IMR-90 (cell line): Measurements from ENCODE around the gene TMEM63C. TPM values are rescaled to one million over a fixed set of nuclear protein-coding genes. Genes with fewer than 3 reads are reported as not detected.

Source experiments
- ATAC-seq: fragments of 200-7000 bp; cut with Tn5 transposase; 2 replicates; pipeline ENCODE4 v1.9.1; 2020; ENCODE audit warnings: low read depth, mild to moderate bottlenecking, moderate library complexity
- BruUV-seq: library from RNA; stranded (reverse); fragments of 400-500 nt; replicated peaks from 2 replicates; lab custom pipeline; 2021; lab: Mats Ljungman, UMichigan
- CTCF ChIA-PET: fragments of 300-600 bp; formaldehyde crosslinking; extraction: SDS; loops from one replicate; lab custom pipeline; 2021; ENCODE audit warnings: antibody characterized with exemption; lab: Yijun Ruan, JAX
- POLR2A ChIA-PET: fragments of 300-600 bp; sonication (Branson Sonifier 250); formaldehyde crosslinking; loops from one replicate; lab custom pipeline; 2022; ENCODE audit warnings: antibody characterized with exemption; ENCODE audit not compliant: unreplicated experiment; lab: Charles Lee
- DNase-seq: peaks from one replicate; pipeline ENCODE4 v3.0.0; 2013
- H2AFZ ChIP-seq: replicated peaks from 2 replicates; pipeline ENCODE3; 2013; ENCODE audit warnings: low read length, mild to moderate bottlenecking; ENCODE audit not compliant: poor library complexity
- H2AK5ac ChIP-seq: 2 replicates; pipeline ENCODE4 v1.6.1; 2013; ENCODE audit warnings: low read depth, low read length, inconsistent platforms
- H2AK9ac ChIP-seq: replicated peaks from 2 replicates; pipeline ENCODE3; 2013; ENCODE audit warnings: mild to moderate bottlenecking, low read depth, low read length, moderate library complexity; ENCODE audit not compliant: poor library complexity
- H2BK120ac ChIP-seq: 2 replicates; pipeline ENCODE4 v1.6.1; 2013; ENCODE audit warnings: low read depth, low read length, inconsistent platforms
- H2BK15ac ChIP-seq: 3 replicates; pipeline ENCODE4 v1.6.1; 2013; ENCODE audit warnings: low read depth, low read length, inconsistent platforms
- H2BK20ac ChIP-seq: 2 replicates; pipeline ENCODE4 v1.6.1; 2013; ENCODE audit warnings: low read depth, mild to moderate bottlenecking, inconsistent platforms, low read length, moderate library complexity
- H2BK5ac ChIP-seq: 2 replicates; pipeline ENCODE4 v1.6.1; 2013; ENCODE audit warnings: mild to moderate bottlenecking, low read depth, low read length, inconsistent platforms; ENCODE audit not compliant: poor library complexity, severe bottlenecking
- H3K14ac ChIP-seq: replicated peaks from 2 replicates; pipeline ENCODE4 v1.6.1; 2013; ENCODE audit warnings: low read depth, low read length, inconsistent platforms
- H3K18ac ChIP-seq: 2 replicates; pipeline ENCODE4 v1.6.1; 2013; ENCODE audit warnings: low read depth, low read length, control low read depth
- H3K23ac ChIP-seq: 2 replicates; pipeline ENCODE4 v1.6.1; 2013; ENCODE audit warnings: low read depth, low read length, inconsistent platforms
- H3K27ac ChIP-seq: 2 replicates; pipeline ENCODE4 v1.5.1; 2013; ENCODE audit warnings: mild to moderate bottlenecking, control low read depth, low read length; ENCODE audit not compliant: insufficient read depth
- H3K27me3 ChIP-seq: 2 replicates; pipeline ENCODE4 v1.6.1; 2013; ENCODE audit warnings: low read length; ENCODE audit not compliant: control insufficient read depth, insufficient read depth
- H3K36me3 ChIP-seq: 2 replicates; pipeline ENCODE4 v1.6.1; 2013; ENCODE audit warnings: low read length, mixed read lengths; ENCODE audit not compliant: control insufficient read depth, insufficient read depth
- H3K4ac ChIP-seq: 2 replicates; pipeline ENCODE4 v1.6.1; 2013; ENCODE audit warnings: low read depth, low read length, inconsistent platforms
- H3K4me1 ChIP-seq: 2 replicates; pipeline ENCODE4 v1.6.1; 2013; ENCODE audit warnings: low read length, mixed read lengths; ENCODE audit not compliant: control insufficient read depth, insufficient read depth
- H3K4me2 ChIP-seq: 2 replicates; pipeline ENCODE4 v1.6.1; 2013; ENCODE audit warnings: low read depth, mild to moderate bottlenecking, control low read depth, low read length, moderate library complexity
- H3K4me3 ChIP-seq: 2 replicates; pipeline ENCODE4 v1.5.1; 2013; ENCODE audit warnings: low read depth, mild to moderate bottlenecking, control low read depth, low read length, moderate library complexity; ENCODE audit not compliant: insufficient read depth
- H3K56ac ChIP-seq: 2 replicates; pipeline ENCODE4 v1.6.1; 2013; ENCODE audit warnings: low read length, inconsistent platforms; ENCODE audit not compliant: insufficient read depth; ENCODE audit errors: extremely low read depth
- H3K79me1 ChIP-seq, 2 experiments: 2 replicates each; pipeline ENCODE4 v1.6.1; 2013; ENCODE audit warnings: low read length in 2 of 2, inconsistent platforms in 1 of 2, low read depth in 1 of 2
- H3K9ac ChIP-seq: 2 replicates; pipeline ENCODE4 v1.6.1; 2013; ENCODE audit warnings: low read depth, low read length, control low read depth
- H3K9me1 ChIP-seq: 2 replicates; pipeline ENCODE4 v1.6.1; 2013; ENCODE audit warnings: low read length, inconsistent platforms; ENCODE audit not compliant: insufficient read depth
- H3K9me3 ChIP-seq: 2 replicates; pipeline ENCODE4 v1.6.1; 2013; ENCODE audit warnings: low read length; ENCODE audit not compliant: control insufficient read depth, insufficient read depth
- H4K20me1 ChIP-seq: 2 replicates; pipeline ENCODE4 v1.6.1; 2013; ENCODE audit warnings: low read length, inconsistent platforms; ENCODE audit not compliant: insufficient read depth
- H4K5ac ChIP-seq: 2 replicates; pipeline ENCODE4 v1.6.1; 2013; ENCODE audit warnings: mild to moderate bottlenecking, low read depth, low read length, control low read depth
- H4K8ac ChIP-seq, 2 experiments: 2 replicates each; pipeline ENCODE4 v1.6.1; 2013; ENCODE audit warnings: low read depth in 2 of 2, low read length in 2 of 2, control low read depth in 1 of 2, inconsistent platforms in 1 of 2
- H4K91ac ChIP-seq: 2 replicates; pipeline ENCODE4 v1.6.1; 2013; ENCODE audit warnings: low read depth, low read length, inconsistent platforms; ENCODE audit not compliant: insufficient read depth
- BHLHE40 ChIP-seq: fragments of 150-350 bp; IDR thresholded peaks from 2 replicates; pipeline ENCODE4 v1.6.1; 2016; ENCODE audit warnings: mild to moderate bottlenecking, low read depth, low read length
- CEBPB ChIP-seq: IDR thresholded peaks from 2 replicates; pipeline ENCODE4 v1.6.1; 2012; ENCODE audit warnings: low read depth, low read length, improper control_type of control experiment
- CHD1 ChIP-seq: IDR thresholded peaks from 2 replicates; pipeline ENCODE4 v1.6.1; 2012; ENCODE audit warnings: low read depth, low read length, improper control_type of control experiment
- MAFK ChIP-seq: IDR thresholded peaks from 2 replicates; pipeline ENCODE4 v1.6.1; 2012; ENCODE audit warnings: low read depth, low read length, improper control_type of control experiment
- MAZ ChIP-seq: IDR thresholded peaks from 2 replicates; pipeline ENCODE4 v1.6.1; 2012; ENCODE audit warnings: low read depth, mild to moderate bottlenecking, low read length, improper control_type of control experiment, moderate library complexity, borderline replicate concordance
- MXI1 ChIP-seq: IDR thresholded peaks from 2 replicates; pipeline ENCODE4 v1.6.1; 2012; ENCODE audit warnings: low read depth, mild to moderate bottlenecking, low read length, moderate library complexity, borderline replicate concordance
- NFE2L2 ChIP-seq: fragments of 150-350 bp; IDR thresholded peaks from 2 replicates; pipeline ENCODE4 v1.6.1; 2016; ENCODE audit warnings: low read depth, mild to moderate bottlenecking, low read length
- POLR2A ChIP-seq: IDR thresholded peaks from 2 replicates; pipeline ENCODE4 v1.6.1; 2012; ENCODE audit warnings: mild to moderate bottlenecking, low read depth, low read length
- RAD21 ChIP-seq: IDR thresholded peaks from 2 replicates; pipeline ENCODE4 v1.6.1; 2012; ENCODE audit warnings: low read length, improper control_type of control experiment
- RCOR1 ChIP-seq: IDR thresholded peaks from 2 replicates; pipeline ENCODE4 v1.6.1; 2012; ENCODE audit warnings: mild to moderate bottlenecking, low read length, improper control_type of control experiment; ENCODE audit not compliant: insufficient replicate concordance
- RFX5 ChIP-seq: IDR thresholded peaks from 2 replicates; pipeline ENCODE4 v1.8.0; 2012; ENCODE audit warnings: low read depth, mild to moderate bottlenecking, low read length, moderate library complexity
- SMC3 ChIP-seq: fragments of 150-350 bp; IDR thresholded peaks from 2 replicates; pipeline ENCODE4 v1.6.1; 2016; ENCODE audit warnings: low read depth, mild to moderate bottlenecking, antibody characterized with exemption, low read length, moderate library complexity
- WGBS, 2 experiments: methylation state at CpG; one replicate each; pipeline versions ENCODE4 v1.1.5 to v1.1.7; 2013; ENCODE audit warnings: missing lambda C conversion rate in 2 of 2; ENCODE audit not compliant: insufficient read length in 1 of 2; ENCODE audit errors: extremely low coverage in 2 of 2; 5-methylcytosine and 5-hydroxymethylcytosine counted together
- dilution Hi-C: fragments of 300-500 bp; cut with HindIII; formaldehyde crosslinking; loops from one replicate; pipeline ENCODE4 v1.14.3; 2018; ENCODE audit warnings: low sequenced_read_pairs; ENCODE audit not compliant: unreplicated experiment
- in situ Hi-C: fragments of 300-500 bp; cut with MboI; formaldehyde crosslinking; loops from 3 replicates; pipeline ENCODE4 v1.14.3; 2019; ENCODE audit warnings: low sequenced_read_pairs, inconsistent platforms, mixed read lengths
- intact Hi-C: fragments of 100-400 bp; cut with micrococcal nuclease; formaldehyde crosslinking; loops from 2 replicates; pipeline ENCODE4 v1.10.0; 2022
- polyA plus RNA-seq, 3 experiments: library from polyadenylated mRNA; depleted of rRNA; stranded (reverse); fragments of >200 nt; gene quantifications; 2 replicates each; pipeline ENCODE4 v1.2.3, GENCODE V29; 2012; ENCODE audit warnings: low replicate concordance in 1 of 3
- total RNA-seq: library from RNA; depleted of rRNA; stranded (reverse); fragments of >200 nt; gene quantifications from 2 replicates; pipeline ENCODE4 v1.2.3, GENCODE V29; 2012
- TF ChIP-seq, protein P1 (sequence below): fragments of 150-350 bp; IDR thresholded peaks from 2 replicates; pipeline ENCODE4 v1.6.1; 2017; ENCODE audit warnings: mild to moderate bottlenecking, antibody characterized with exemption, low read length, low read depth
- TF ChIP-seq, protein P2 (sequence below): conservative IDR thresholded peaks from 2 replicates; pipeline ENCODE4 v1.5.1; 2012; ENCODE audit warnings: mild to moderate bottlenecking, low read depth, low read length, improper control_type of control experiment

TMEM63C gene
- total and polyA plus RNA-seq, 2 of the 4 experiments (the other 2 are of a cell fraction), result under 0.01 TPM; not detected in 1

DNA sequence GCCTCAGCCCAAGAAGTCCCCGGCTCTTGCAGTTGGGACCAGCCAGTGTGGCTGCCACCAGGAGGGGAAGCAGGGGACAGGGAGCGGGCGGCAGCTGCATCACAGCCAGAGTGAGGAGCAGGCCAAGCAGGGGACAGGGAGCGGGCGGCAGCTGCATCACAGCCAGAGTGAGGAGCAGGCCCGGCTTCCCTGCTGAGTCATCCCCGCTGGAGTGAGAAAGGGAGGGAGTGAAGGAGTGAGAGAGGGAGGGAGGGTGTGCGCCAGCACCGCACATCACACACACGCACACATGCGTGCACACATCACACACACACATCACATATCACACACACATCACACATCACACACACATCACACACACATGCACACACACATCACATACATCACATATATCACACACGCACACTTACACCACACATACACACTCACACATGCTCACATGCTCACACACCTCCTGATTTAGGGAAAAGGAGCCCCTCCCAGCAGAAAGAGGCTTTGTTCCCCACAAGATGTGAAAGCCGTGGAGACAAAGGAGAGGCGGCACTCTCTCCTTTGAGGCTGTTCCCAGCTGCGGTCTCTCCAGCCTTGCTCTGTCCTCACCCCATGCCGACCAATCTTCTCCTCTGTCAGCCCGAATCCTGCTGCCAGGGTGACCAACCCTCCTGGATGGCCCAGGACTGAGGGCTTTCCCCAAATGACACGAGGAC is 23.3 kb upstream of the TMEM63C start (continued):
- peak; percentile 87; the same call in 1 of the 2 replicates for TF ChIP-seq MAZ
- no peak; the same call in 1 of the 2 replicates for TF ChIP-seq MAFK

DNA sequence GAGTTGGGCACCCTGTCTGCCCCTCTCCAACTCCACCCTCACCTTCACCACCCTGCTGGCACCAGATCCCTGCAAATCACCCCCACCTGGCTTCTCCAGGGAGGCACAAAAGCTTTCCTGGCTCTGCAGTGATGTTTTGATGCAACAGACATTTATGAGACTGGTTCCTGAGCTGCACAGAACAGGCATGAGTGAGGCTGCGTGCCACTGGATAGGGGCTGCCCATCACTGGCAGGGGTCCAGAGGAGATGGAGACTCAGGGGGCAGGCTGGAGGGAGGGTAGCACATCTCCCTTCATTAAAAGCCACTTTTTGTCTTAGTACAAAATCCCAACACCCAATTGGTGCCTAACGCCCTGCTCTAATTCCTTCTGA is 22.7 kb upstream of the TMEM63C start:
- CTCF ChIA-PET, result no interaction called here
- no peak for DNase-seq
- intact Hi-C loops, result loop anchor here (10.0 kb wide), 1 partner anchor 296 kb away; the partner anchor contains the start of genes AHSA1 and VIPAS39

More for the DNA sequence above, 22.7 kb upstream of the TMEM63C start:
- H4K20me1 ChIP-seq, result peaks cover 4% of the 10 kb centered on the region
- H3K18ac ChIP-seq, result no peak overlapping the region; the same call in 1 of the 2 replicates
- H3K4me2 ChIP-seq, result no peak overlapping the region; the same call in 1 of the 2 replicates
- no peak overlapping the region; the same call in 1 of the 2 replicates for H3K9ac ChIP-seq
- H3K9me1 ChIP-seq, result 0 out of 2 replicates have a peak, but pooled peaks cover 5% of the 10 kb centered on the region
- dilution Hi-C loops (no loop called here), in situ Hi-C loops (no loop called here)
- H2BK5ac ChIP-seq, result no peak overlapping the region
- POLR2A ChIA-PET, result no interaction called here
- no peak for TF ChIP-seq RAD21
- TF ChIP-seq, protein P1, sequence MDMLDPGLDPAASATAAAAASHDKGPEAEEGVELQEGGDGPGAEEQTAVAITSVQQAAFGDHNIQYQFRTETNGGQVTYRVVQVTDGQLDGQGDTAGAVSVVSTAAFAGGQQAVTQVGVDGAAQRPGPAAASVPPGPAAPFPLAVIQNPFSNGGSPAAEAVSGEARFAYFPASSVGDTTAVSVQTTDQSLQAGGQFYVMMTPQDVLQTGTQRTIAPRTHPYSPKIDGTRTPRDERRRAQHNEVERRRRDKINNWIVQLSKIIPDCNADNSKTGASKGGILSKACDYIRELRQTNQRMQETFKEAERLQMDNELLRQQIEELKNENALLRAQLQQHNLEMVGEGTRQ, result no peak
- TF ChIP-seq MXI1, result no peak
- no peak for TF ChIP-seq CEBPB
- TF ChIP-seq BHLHE40, result no peak
- TF ChIP-seq POLR2A, result no peak
- no peak for TF ChIP-seq RFX5
- TF ChIP-seq SMC3, result no peak
- no peak for TF ChIP-seq NFE2L2
- TF ChIP-seq CHD1, result no peak
- TF ChIP-seq RCOR1, result no peak
- TF ChIP-seq, protein P2, sequence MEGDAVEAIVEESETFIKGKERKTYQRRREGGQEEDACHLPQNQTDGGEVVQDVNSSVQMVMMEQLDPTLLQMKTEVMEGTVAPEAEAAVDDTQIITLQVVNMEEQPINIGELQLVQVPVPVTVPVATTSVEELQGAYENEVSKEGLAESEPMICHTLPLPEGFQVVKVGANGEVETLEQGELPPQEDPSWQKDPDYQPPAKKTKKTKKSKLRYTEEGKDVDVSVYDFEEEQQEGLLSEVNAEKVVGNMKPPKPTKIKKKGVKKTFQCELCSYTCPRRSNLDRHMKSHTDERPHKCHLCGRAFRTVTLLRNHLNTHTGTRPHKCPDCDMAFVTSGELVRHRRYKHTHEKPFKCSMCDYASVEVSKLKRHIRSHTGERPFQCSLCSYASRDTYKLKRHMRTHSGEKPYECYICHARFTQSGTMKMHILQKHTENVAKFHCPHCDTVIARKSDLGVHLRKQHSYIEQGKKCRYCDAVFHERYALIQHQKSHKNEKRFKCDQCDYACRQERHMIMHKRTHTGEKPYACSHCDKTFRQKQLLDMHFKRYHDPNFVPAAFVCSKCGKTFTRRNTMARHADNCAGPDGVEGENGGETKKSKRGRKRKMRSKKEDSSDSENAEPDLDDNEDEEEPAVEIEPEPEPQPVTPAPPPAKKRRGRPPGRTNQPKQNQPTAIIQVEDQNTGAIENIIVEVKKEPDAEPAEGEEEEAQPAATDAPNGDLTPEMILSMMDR, result no peak
- TF ChIP-seq MAFK, result no peak
- no peak for TF ChIP-seq MAZ
- H4K5ac ChIP-seq, result no peak overlapping the region; the same call in 1 of the 2 replicates
- H2AK9ac ChIP-seq, result peak overlapping the region; percentile 42
- no peak overlapping the region for H3K56ac ChIP-seq
- no peak overlapping the region; the same call in 1 of the 2 replicates for H2AK5ac ChIP-seq
- H4K91ac ChIP-seq, result no peak overlapping the region
- H3K79me1 ChIP-seq, result no peaks in the 10 kb centered on the region
- peak overlapping the region; percentile 91 for H2AFZ ChIP-seq
- no peak overlapping the region for H3K4me3 ChIP-seq
- peaks cover 6% of the 10 kb centered on the region; the same call in 1 of the 2 replicates for H3K4me1 ChIP-seq
- H3K27ac ChIP-seq, result no peak overlapping the region
- H2BK120ac ChIP-seq, result no peak overlapping the region
- no peak overlapping the region for H3K4ac ChIP-seq
- no peak for ATAC-seq
- H3K14ac ChIP-seq, result no peak overlapping the region
- H3K36me3 ChIP-seq, result no peaks in the 10 kb centered on the region
- H3K9me3 ChIP-seq, result no peaks in the 10 kb centered on the region
- BruUV-seq, result no TSS peak
- H2BK20ac ChIP-seq, result no peak overlapping the region; the same call in 1 of the 2 replicates
- no peak overlapping the region for H3K23ac ChIP-seq
- H2BK15ac ChIP-seq, result no peak overlapping the region; the same call in 2 of the 3 replicates
- H3K27me3 ChIP-seq, result peaks cover 25% of the 10 kb centered on the region
- WGBS, 2 experiments, result no CpG with 5 or more reads among the region's 2 CpGs
- no peak overlapping the region for H4K8ac ChIP-seq
